HCT116 (cell line): ENCODE data around the gene SLC25A47. TPM values are rescaled to one million over a fixed set of nuclear protein-coding genes. Genes with fewer than 3 reads are reported as not detected.

Source experiments
- ATAC-seq: fragments of 200-7000 bp; cut with Tn5 transposase; 2 replicates; pipeline ENCODE4 v1.9.1; 2020; ENCODE audit warnings: mild to moderate bottlenecking, moderate library complexity
- BruUV-seq: library from RNA; stranded (reverse); fragments of 400-500 nt; replicated peaks from 2 replicates; lab custom pipeline; 2021; lab: Mats Ljungman, UMichigan
- CTCF ChIA-PET: fragments of 300-600 bp; sonication (Branson Sonifier 250); formaldehyde crosslinking; loops from one replicate; lab custom pipeline; 2021; ENCODE audit warnings: antibody characterized with exemption; lab: Charles Lee
- POLR2A ChIA-PET: fragments of 300-600, 350-600 bp; sonication (Branson Sonifier 250); formaldehyde crosslinking; loops from one replicate; lab custom pipeline; 2021; ENCODE audit warnings: antibody characterized with exemption; lab: Charles Lee
- RAD21 ChIA-PET, 2 experiments: fragments of 300-600 bp; sonication (Branson Sonifier 250); formaldehyde crosslinking; loops; one replicate each; lab custom pipeline; 2023; ENCODE audit warnings: low total read pairs in 2 of 2; ENCODE audit not compliant: uncharacterized antibody in 2 of 2, unreplicated experiment in 2 of 2, low non-redundant PET in 1 of 2; lab: Charles Lee
- DNase-seq: peaks from one replicate; pipeline ENCODE4 v3.0.0-alpha.2; 2010; ENCODE audit warnings: low read depth, low spot score
- H2AFZ ChIP-seq: fragments of 200-600 bp; shearing (Covaris generic), sonication (generic); 2 replicates; pipeline ENCODE4 v1.6.1; 2017; ENCODE audit warnings: low read depth, mixed run types, mixed read lengths, antibody characterized with exemption, low read length; ENCODE audit not compliant: poor library complexity, severe bottlenecking
- H3K27ac ChIP-seq: 2 replicates; pipeline ENCODE4 v1.5.1; 2012; ENCODE audit warnings: low read depth, low read length
- H3K27me3 ChIP-seq: fragments of 200-600 bp; sonication (generic); 2 replicates; pipeline ENCODE4 v1.6.1; 2016; ENCODE audit warnings: mixed run types, low read length, mixed read lengths; ENCODE audit not compliant: insufficient read depth
- H3K36me3 ChIP-seq, 2 experiments: fragments of 200-500 bp in 1 of 2; fragments of 200-600 bp in 1 of 2; sonication (Bioruptor generic) in 1 of 2; sonication (generic) in 1 of 2; 2 replicates each; pipeline versions ENCODE4 v1.5.1 to v1.6.1; 2014 to 2016; ENCODE audit warnings: low read length in 2 of 2, inconsistent platforms in 1 of 2, mixed read lengths in 1 of 2, mixed run types in 1 of 2; ENCODE audit not compliant: insufficient read depth in 2 of 2, control insufficient read depth in 1 of 2
- H3K4me1 ChIP-seq, 2 experiments: fragments of 200-600 bp in 1 of 2; sonication (generic) in 1 of 2; 2 replicates each; pipeline versions ENCODE4 v1.5.1 to v1.6.1; 2012 to 2017; ENCODE audit warnings: low read length in 2 of 2, inconsistent platforms in 1 of 2, mild to moderate bottlenecking in 1 of 2, mixed read lengths in 1 of 2, mixed run types in 1 of 2, moderate library complexity in 1 of 2; ENCODE audit not compliant: insufficient read depth in 2 of 2, control insufficient read depth in 1 of 2
- H3K4me2 ChIP-seq: fragments of 200-600 bp; sonication (generic); 2 replicates; pipeline ENCODE4 v1.6.1; 2017; ENCODE audit warnings: mixed run types, low read length, mixed read lengths
- H3K4me3 ChIP-seq, 2 experiments: fragments of 200-600 bp in 1 of 2; sonication (generic) in 1 of 2; replicated peaks in 1 of 2; 2 replicates each; pipeline ENCODE4 v1.5.1; 2011 to 2016; ENCODE audit warnings: low read length in 2 of 2, control low read depth in 1 of 2, low read depth in 1 of 2, mild to moderate bottlenecking in 1 of 2, mixed read lengths in 1 of 2, mixed run types in 1 of 2
- H3K79me2 ChIP-seq: fragments of 200-600 bp; sonication (generic); 2 replicates; pipeline ENCODE4 v1.6.1; 2017; ENCODE audit warnings: mild to moderate bottlenecking, mixed run types, low read length, moderate library complexity, mixed read lengths; ENCODE audit not compliant: insufficient read depth
- H3K9ac ChIP-seq: fragments of 200-600 bp; sonication (generic); 2 replicates; pipeline ENCODE4 v1.6.1; 2016; ENCODE audit warnings: low read length, mixed read lengths
- H3K9me2 ChIP-seq: fragments of 200-600 bp; sonication (generic), shearing (Covaris generic); 2 replicates; pipeline ENCODE4 v1.6.1; 2017; ENCODE audit warnings: mixed run types, mild to moderate bottlenecking, moderate library complexity; ENCODE audit not compliant: insufficient read depth
- H3K9me3 ChIP-seq, 2 experiments: fragments of 200-500 bp in 1 of 2; fragments of 200-600 bp in 1 of 2; sonication (Bioruptor generic) in 1 of 2; sonication (generic) in 1 of 2; 2 replicates each; pipeline ENCODE4 v1.6.1; 2014 to 2017; ENCODE audit warnings: low read length in 2 of 2, mixed read lengths in 2 of 2, inconsistent platforms in 1 of 2, low read depth in 1 of 2, mild to moderate bottlenecking in 1 of 2, mixed run types in 1 of 2, moderate library complexity in 1 of 2; ENCODE audit not compliant: control insufficient read depth in 1 of 2, insufficient read depth in 1 of 2
- H4K20me1 ChIP-seq: fragments of 200-600 bp; sonication (generic), shearing (Covaris generic); 2 replicates; pipeline ENCODE4 v1.6.1; 2017; ENCODE audit warnings: mixed run types, mild to moderate bottlenecking, moderate library complexity; ENCODE audit not compliant: insufficient read depth
- CTCF ChIP-seq, 3 experiments: fragments of 200-600 bp in 1 of 3; sonication (generic) in 1 of 3; IDR thresholded peaks in 2 of 3; conservative IDR thresholded peaks in 1 of 3; 2 replicates each; pipeline ENCODE4 v1.5.1; 2012 to 2017; ENCODE audit warnings: low read depth in 2 of 3, low read length in 2 of 3, antibody characterized with exemption in 1 of 3, borderline replicate concordance in 1 of 3, control low read depth in 1 of 3, mild to moderate bottlenecking in 1 of 3, mixed read lengths in 1 of 3, mixed run types in 1 of 3, moderate library complexity in 1 of 3; ENCODE audit not compliant: insufficient read depth in 1 of 3
- ELF1 ChIP-seq: IDR thresholded peaks from 2 replicates; pipeline ENCODE4 v1.6.1; 2012; ENCODE audit warnings: low read depth, borderline replicate concordance
- JUND ChIP-seq: IDR thresholded peaks from 2 replicates; pipeline ENCODE4 v1.6.1; 2012
- POLR2A ChIP-seq: IDR thresholded peaks from 2 replicates; pipeline ENCODE4 v1.7.0; 2011; ENCODE audit warnings: borderline replicate concordance; ENCODE audit not compliant: insufficient read depth, insufficient read length; ENCODE audit errors: extremely low read depth
- POLR2AphosphoS5 ChIP-seq: IDR thresholded peaks from 2 replicates; pipeline ENCODE4 v1.6.1; 2011; ENCODE audit warnings: mild to moderate bottlenecking, low read depth, low read length, moderate library complexity
- intact Hi-C: fragments of 100-400 bp; cut with micrococcal nuclease; formaldehyde crosslinking; loops from 2 replicates; pipeline ENCODE4 v1.10.0; 2022
- total RNA-seq: library from RNA; stranded (reverse); gene quantifications from one replicate; pipeline ENCODE4 v1.2.1, GENCODE V29; 2021; ENCODE audit not compliant: unreplicated experiment

SLC25A47 gene
- total RNA-seq, 1 experiment from 2014 or later = 0.17 TPM

GRCh38 chr14:100332071-100332639 lies 9.0 kb downstream of the SLC25A47 start:
- POLR2A ChIA-PET = no interaction called here
- TF ChIP-seq POLR2A (no peak), JUND (no peak), CTCF (IDR thresholded peaks at IDR 0.05 in 2 of 3, conservative IDR thresholded peaks at IDR 0.05 in 1 of 3; ENCODE audit: borderline replicate concordance in 1 of 3, insufficient read depth in 1 of 3, low read depth in 2 of 3, low read length in 2 of 3) (no peak), ELF1 (no peak)

GRCh38 chr14:100332797-100333196 lies 9.7 kb downstream of the SLC25A47 start:
- Histone ChIP-seq H3K9me3 (no peaks in the 10 kb centered on the region), H3K27ac (no peak overlapping the region), H3K79me2 (no peaks in the 10 kb centered on the region), H3K27me3 (no peaks in the 10 kb centered on the region), H3K4me3 (no peak overlapping the region), H3K9me2 (no peaks in the 10 kb centered on the region), H4K20me1 (no peaks in the 10 kb centered on the region), H3K36me3 (peaks cover 0 to 5% of the 10 kb centered on the region in 2 experiments; a peak in 1 of 4 replicates), H3K4me1 (no peaks in the 10 kb centered on the region), H2AFZ (no peak overlapping the region), H3K9ac (no peak overlapping the region), H3K4me2 (no peak overlapping the region)
- RAD21 ChIA-PET = no interaction called here
- POLR2A ChIA-PET = no interaction called here
- DNase-seq = no peak
- CTCF ChIA-PET = no interaction called here
- ATAC-seq = no peak
- no peak for TF ChIP-seq ELF1
- peak; percentile 10; the same call in 1 of the 2 replicates for TF ChIP-seq POLR2AphosphoS5
- BruUV-seq = no TSS peak
- intact Hi-C loops = no loop called here

More at GRCh38 chr14:100332071-100332639, 9.0 kb downstream of the SLC25A47 start:
- ATAC-seq = no peak
- Histone ChIP-seq H3K9me2 (no peaks in the 10 kb centered on the region), H3K9ac (no peak overlapping the region), H3K4me2 (no peak overlapping the region), H2AFZ (no peak overlapping the region), H3K27ac (no peak overlapping the region), H3K9me3 (no peaks in the 10 kb centered on the region), H3K27me3 (no peaks in the 10 kb centered on the region), H3K79me2 (no peaks in the 10 kb centered on the region), H3K36me3 (peaks cover 0 to 5% of the 10 kb centered on the region in 2 experiments; a peak in 1 of 4 replicates), H4K20me1 (no peaks in the 10 kb centered on the region), H3K4me1 (no peaks in the 10 kb centered on the region), H3K4me3 (no peak overlapping the region)
- no TSS peak for BruUV-seq
- no peak for DNase-seq
- ChIA-PET CTCF (no interaction called here), RAD21 (no interaction called here)
- intact Hi-C loops = no loop called here
